ENCODE results near the gene SCIN. TPM values are rescaled to one million over a fixed set of nuclear protein-coding genes. Genes with fewer than 3 reads are reported as not detected.
A peak's percentile ranks its signal among the peaks of the same experiment; 100 is the strongest.

The SCIN gene
- total RNA-seq, 1 donor, result 2.3 TPM

DNA sequence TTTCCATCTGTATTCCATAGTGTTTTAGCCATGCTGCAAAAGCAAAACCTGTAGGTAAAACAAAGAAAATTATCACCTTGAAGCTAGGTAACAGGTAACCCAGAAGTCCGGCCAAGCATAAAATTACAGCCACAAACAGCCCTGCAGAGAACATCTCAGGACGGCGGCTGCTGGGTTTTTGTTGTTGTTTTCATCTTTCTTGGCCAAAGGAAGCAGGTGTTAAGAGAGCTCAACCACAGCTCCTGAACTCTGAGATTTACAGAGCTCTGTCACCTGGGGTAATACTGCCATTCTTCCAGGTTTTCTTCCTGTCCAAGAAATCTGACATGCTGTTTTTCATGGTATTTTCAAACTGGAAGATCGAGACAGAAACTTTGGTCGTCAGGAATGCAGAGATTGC is 847 bp upstream of the SCIN start:
- TF ChIP-seq, protein P1, sequence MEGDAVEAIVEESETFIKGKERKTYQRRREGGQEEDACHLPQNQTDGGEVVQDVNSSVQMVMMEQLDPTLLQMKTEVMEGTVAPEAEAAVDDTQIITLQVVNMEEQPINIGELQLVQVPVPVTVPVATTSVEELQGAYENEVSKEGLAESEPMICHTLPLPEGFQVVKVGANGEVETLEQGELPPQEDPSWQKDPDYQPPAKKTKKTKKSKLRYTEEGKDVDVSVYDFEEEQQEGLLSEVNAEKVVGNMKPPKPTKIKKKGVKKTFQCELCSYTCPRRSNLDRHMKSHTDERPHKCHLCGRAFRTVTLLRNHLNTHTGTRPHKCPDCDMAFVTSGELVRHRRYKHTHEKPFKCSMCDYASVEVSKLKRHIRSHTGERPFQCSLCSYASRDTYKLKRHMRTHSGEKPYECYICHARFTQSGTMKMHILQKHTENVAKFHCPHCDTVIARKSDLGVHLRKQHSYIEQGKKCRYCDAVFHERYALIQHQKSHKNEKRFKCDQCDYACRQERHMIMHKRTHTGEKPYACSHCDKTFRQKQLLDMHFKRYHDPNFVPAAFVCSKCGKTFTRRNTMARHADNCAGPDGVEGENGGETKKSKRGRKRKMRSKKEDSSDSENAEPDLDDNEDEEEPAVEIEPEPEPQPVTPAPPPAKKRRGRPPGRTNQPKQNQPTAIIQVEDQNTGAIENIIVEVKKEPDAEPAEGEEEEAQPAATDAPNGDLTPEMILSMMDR (IDR thresholded peaks at IDR 0.05; ENCODE audit: insufficient read depth, low read length), result no peak
- H3K4me3 ChIP-seq (ENCODE audit: low read depth, low read length), result no peak overlapping the region
- no peak for DNase-seq (ENCODE audit: low read depth)

DNA sequence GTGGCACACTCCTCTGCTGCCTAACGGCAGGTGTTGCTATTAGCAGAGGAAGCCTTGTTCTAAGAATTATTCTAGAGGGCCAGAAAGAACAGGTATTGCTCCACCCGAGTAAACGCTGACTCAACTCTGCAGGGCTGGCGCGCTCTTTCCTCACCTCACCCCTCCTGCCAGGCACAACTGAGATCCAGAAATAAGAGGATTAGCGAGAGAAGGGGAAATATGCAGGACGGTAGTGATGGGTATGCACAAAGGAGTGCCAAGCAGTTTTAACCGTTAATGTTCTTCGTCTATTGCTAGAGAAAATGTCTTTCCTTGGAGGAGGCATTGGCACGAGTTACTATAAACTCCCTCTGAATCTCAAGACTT is 369 bp upstream of the SCIN start:
- TF ChIP-seq, protein P1 (IDR thresholded peaks at IDR 0.05; ENCODE audit: insufficient read depth, low read length), result no peak
- no peak for DNase-seq (ENCODE audit: low read depth)
- peak overlapping the region; percentile 48 for H3K4me3 ChIP-seq (ENCODE audit: low read depth, low read length)

DNA sequence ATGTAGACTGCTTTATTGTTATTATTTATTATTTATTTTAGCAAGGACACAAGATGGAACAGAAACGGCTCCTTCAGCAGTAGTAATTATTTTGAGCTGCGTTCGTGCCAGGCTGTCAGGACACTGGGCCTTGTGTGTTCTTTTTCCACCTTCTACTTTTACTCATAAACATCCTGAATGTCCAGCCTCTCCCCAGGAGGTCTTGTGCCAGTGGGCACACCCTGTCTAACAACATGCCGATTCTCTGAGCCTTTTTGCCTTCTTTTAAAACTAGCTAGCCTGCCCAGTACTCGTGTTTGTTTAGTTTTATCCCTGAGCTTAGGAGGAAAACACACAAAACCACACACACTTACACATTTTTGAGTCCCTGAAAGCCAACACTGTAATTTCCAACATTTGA is 1.2 kb downstream of the SCIN start:
- TF ChIP-seq, protein P1 (IDR thresholded peaks at IDR 0.05; ENCODE audit: insufficient read depth, low read length), result no peak
- DNase-seq (ENCODE audit: low read depth), result no peak
- H3K4me3 ChIP-seq (ENCODE audit: low read depth, low read length), result no peak overlapping the region

DNA sequence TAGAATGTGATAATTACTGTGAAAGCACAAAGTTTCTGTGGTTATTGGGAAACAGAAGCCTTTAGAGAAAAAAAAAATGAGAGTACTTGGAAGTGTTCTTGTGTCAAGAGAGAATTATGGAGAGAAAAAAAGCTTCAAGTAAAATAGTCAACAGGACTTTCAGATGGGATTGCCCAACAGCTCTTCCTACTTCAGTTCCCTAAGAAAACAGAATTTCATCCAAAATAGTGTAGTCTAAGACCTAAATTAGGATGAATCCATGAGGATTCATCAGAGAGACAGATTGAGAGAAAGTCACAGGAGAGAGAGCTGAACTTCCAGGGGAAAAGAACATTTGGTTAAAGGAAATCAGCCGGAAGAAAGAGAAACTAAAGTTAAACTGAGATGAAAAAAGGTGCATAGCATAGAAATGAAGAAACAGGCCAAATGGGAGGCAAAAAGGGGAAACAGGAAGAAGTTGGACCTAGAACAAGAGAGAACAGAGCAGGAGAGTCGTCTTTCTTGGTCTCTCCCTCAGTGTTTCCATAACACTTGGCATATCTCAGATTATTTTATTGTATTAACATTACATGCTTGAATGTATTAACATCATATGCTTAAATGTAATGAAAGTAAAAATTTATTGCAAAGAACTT is 2.5 kb downstream of the SCIN start:
- TF ChIP-seq, protein P1 (IDR thresholded peaks at IDR 0.05; ENCODE audit: insufficient read depth, low read length), result no peak
- H3K4me3 ChIP-seq (ENCODE audit: low read depth, low read length), result no peak overlapping the region
- DNase-seq (ENCODE audit: low read depth), result no peak

DNA sequence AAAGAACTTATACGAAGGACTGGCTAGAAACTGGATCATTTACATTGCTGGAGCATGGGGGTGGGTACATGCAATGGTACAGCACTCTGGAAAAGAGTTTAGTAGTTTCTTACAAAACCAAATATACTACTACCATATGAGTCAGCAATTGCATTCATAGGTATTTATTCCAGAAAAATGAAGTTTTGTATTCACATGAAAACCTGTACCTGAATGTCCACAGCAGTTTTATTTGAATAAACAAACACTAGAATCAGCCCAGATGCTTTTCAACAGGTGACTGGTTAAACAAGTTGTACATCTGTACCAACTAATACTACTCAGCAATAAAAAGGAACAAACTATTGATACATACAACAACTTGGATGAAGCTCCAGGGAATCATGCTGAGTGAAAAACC is 3.4 kb downstream of the SCIN start:
- TF ChIP-seq, protein P1 (IDR thresholded peaks at IDR 0.05; ENCODE audit: insufficient read depth, low read length), result no peak
- no peak overlapping the region for H3K4me3 ChIP-seq (ENCODE audit: low read depth, low read length)
- no peak for DNase-seq (ENCODE audit: low read depth)

DNA sequence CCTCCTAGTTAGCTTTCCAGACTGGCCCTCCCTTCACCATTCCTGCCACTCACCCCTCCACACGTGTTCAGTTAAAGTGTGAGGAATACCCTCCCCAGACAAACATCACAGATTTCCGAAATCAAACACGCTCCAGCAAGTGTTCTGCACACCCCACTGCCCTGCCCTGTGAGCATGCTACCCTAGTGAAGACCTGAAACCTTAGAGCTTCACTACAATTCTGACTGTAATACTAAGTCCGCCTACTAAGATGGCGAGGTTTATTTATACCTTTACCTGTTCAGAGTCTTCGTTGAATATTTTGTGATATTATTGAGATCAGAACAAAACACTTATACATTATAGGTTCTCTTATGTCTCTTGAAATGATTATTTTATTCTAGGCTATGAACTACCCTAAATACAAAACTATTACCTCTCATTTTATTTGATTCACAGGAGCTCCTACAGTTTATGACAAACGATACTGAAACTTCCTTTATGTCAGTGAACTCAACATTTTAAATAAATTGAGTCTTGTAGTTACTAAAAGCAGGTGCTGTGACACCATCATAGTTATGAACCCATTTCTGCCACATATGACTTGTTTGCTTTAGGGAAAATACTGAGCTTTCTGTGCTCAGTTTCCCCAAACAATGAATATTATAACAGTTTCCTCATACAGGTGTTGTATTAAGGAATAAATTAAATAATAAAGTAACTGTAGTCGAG is 8.6 kb downstream of the SCIN start:
- DNase-seq (ENCODE audit: low read depth), result no peak
- TF ChIP-seq, protein P1 (IDR thresholded peaks at IDR 0.05; ENCODE audit: insufficient read depth, low read length), result no peak
- H3K4me3 ChIP-seq (ENCODE audit: low read depth, low read length), result no peak overlapping the region
